ENCODE results near the gene DNASE1. TPM values are rescaled to one million over a fixed set of nuclear protein-coding genes. Genes with fewer than 3 reads are reported as not detected.

Gene DNASE1
- total RNA-seq, 1 experiment from 2014 or later = 63.3 TPM

GRCh38 chr16:3609895-3610697 is 44.4 kb upstream of the DNASE1 start:
- Histone ChIP-seq H4K20me1 (ENCODE audit: insufficient read depth) (no peaks in the 10 kb centered on the region), H3K4me2 (peak overlapping the region; percentile 87), H3K4me1 (replicated peaks; ENCODE audit: insufficient read depth) (peaks cover 13% of the 10 kb centered on the region), H3K79me2 (ENCODE audit: low read depth) (peaks cover 40% of the 10 kb centered on the region), H3K9me2 (ENCODE audit: insufficient read depth) (no peaks in the 10 kb centered on the region), H3K27ac (no peak overlapping the region), H3K9me3 (ENCODE audit: insufficient read depth, low read depth) (no peaks in the 10 kb centered on the region), H3K4me3 (peak overlapping the region; percentile 95; the same call in 1 of the 2 replicates), H3K27me3 (ENCODE audit: insufficient read depth, low read depth) (no peaks in the 10 kb centered on the region), H3K36me3 (ENCODE audit: low read depth) (no peaks in the 10 kb centered on the region), H2AFZ (no peak overlapping the region; the same call in 1 of the 2 replicates), H3F3A (ENCODE audit: insufficient read depth, low read depth) (peaks cover 6% of the 10 kb centered on the region; the same call in 1 of the 2 replicates)
- intact Hi-C loops (cut with micrococcal nuclease; ENCODE audit: unreplicated experiment) = loop anchor here (2.0 kb wide), 1 partner anchor 37 kb away; no protein-coding TSS in a partner anchor
- BruUV-seq (replicated peaks) = TSS peak; percentile 60
- ChIA-PET CTCF (no interaction called here), POLR2A (ENCODE audit: unreplicated experiment) (no interaction called here)
- DNase-seq = no peak
- TF ChIP-seq EZH2 (IDR thresholded peaks at IDR 0.05; ENCODE audit: low read depth) = no peak
- TF ChIP-seq, protein P1, sequence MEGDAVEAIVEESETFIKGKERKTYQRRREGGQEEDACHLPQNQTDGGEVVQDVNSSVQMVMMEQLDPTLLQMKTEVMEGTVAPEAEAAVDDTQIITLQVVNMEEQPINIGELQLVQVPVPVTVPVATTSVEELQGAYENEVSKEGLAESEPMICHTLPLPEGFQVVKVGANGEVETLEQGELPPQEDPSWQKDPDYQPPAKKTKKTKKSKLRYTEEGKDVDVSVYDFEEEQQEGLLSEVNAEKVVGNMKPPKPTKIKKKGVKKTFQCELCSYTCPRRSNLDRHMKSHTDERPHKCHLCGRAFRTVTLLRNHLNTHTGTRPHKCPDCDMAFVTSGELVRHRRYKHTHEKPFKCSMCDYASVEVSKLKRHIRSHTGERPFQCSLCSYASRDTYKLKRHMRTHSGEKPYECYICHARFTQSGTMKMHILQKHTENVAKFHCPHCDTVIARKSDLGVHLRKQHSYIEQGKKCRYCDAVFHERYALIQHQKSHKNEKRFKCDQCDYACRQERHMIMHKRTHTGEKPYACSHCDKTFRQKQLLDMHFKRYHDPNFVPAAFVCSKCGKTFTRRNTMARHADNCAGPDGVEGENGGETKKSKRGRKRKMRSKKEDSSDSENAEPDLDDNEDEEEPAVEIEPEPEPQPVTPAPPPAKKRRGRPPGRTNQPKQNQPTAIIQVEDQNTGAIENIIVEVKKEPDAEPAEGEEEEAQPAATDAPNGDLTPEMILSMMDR (conservative IDR thresholded peaks at IDR 0.05) = no peak

GRCh38 chr16:3610698-3611145 is 43.8 kb upstream of the DNASE1 start:
- Histone ChIP-seq H2AFZ (peak overlapping the region; percentile 99), H3K4me3 (peak overlapping the region; percentile 95), H3K27ac (no peak overlapping the region), H3K9me2 (ENCODE audit: insufficient read depth) (no peaks in the 10 kb centered on the region), H3K27me3 (ENCODE audit: insufficient read depth, low read depth) (no peaks in the 10 kb centered on the region), H3K4me1 (replicated peaks; ENCODE audit: insufficient read depth) (peaks cover 13% of the 10 kb centered on the region), H3K9me3 (ENCODE audit: insufficient read depth, low read depth) (no peaks in the 10 kb centered on the region), H4K20me1 (ENCODE audit: insufficient read depth) (no peaks in the 10 kb centered on the region), H3K36me3 (ENCODE audit: low read depth) (0 out of 2 replicates have a peak, but pooled peaks cover 2% of the 10 kb centered on the region), H3K4me2 (peak overlapping the region; percentile 87), H3K79me2 (ENCODE audit: low read depth) (peaks cover 46% of the 10 kb centered on the region), H3F3A (ENCODE audit: insufficient read depth, low read depth) (peaks cover 6% of the 10 kb centered on the region; the same call in 1 of the 2 replicates)
- no TSS peak for BruUV-seq (replicated peaks)
- POLR2A ChIA-PET (ENCODE audit: unreplicated experiment) = no interaction called here
- intact Hi-C loops (cut with micrococcal nuclease; ENCODE audit: unreplicated experiment) = loop anchor here (2.0 kb wide), 1 partner anchor 36 kb away; no protein-coding TSS in a partner anchor
- CTCF ChIA-PET = no interaction called here
- no peak for TF ChIP-seq EZH2 (IDR thresholded peaks at IDR 0.05; ENCODE audit: low read depth)
- TF ChIP-seq, protein P1 (conservative IDR thresholded peaks at IDR 0.05) = no peak
- no peak for DNase-seq

GRCh38 chr16:3611146-3611975 is 43.1 kb upstream of the DNASE1 start, which contains the start of gene SLX4:
Gene SLX4 (minus strand): TSS chr16:3611606. CDS start chr16:3608964, 2,642 bp downstream.
- Histone ChIP-seq H3K79me2 (ENCODE audit: low read depth) (peaks cover 52% of the 10 kb centered on the region), H2AFZ (peak within 1 kb of the TSS; percentile 99), H3K4me1 (replicated peaks; ENCODE audit: insufficient read depth) (peaks cover 13% of the 10 kb centered on the region), H3K36me3 (ENCODE audit: low read depth) (0 out of 2 replicates have a peak, but pooled peaks cover 3% of the 10 kb centered on the region), H3K27ac (peak within 1 kb of the TSS; percentile 19; the same call in 1 of the 2 replicates), H3F3A (ENCODE audit: insufficient read depth, low read depth) (peaks cover 4% of the 10 kb centered on the region; the same call in 1 of the 2 replicates), H3K27me3 (ENCODE audit: insufficient read depth, low read depth) (no peaks in the 10 kb centered on the region), H3K9me3 (ENCODE audit: insufficient read depth, low read depth) (no peaks in the 10 kb centered on the region), H4K20me1 (ENCODE audit: insufficient read depth) (no peaks in the 10 kb centered on the region), H3K4me3 (peak within 1 kb of the TSS; percentile 95), H3K4me2 (peak within 1 kb of the TSS; percentile 87), H3K9me2 (ENCODE audit: insufficient read depth) (no peaks in the 10 kb centered on the region)
- intact Hi-C loops (cut with micrococcal nuclease; ENCODE audit: unreplicated experiment) = loop anchor here (2.0 kb wide), 1 partner anchor 35 kb away; no protein-coding TSS in a partner anchor
- TF ChIP-seq, protein P1 (conservative IDR thresholded peaks at IDR 0.05) = no peak
- no peak for TF ChIP-seq EZH2 (IDR thresholded peaks at IDR 0.05; ENCODE audit: low read depth)
- CTCF ChIA-PET = interaction anchor here (0.6 to 1.2 kb wide), 3 partner anchors 31 to 566 kb away, joined by 3 to 4 read pairs (median 4); no protein-coding TSS in a partner anchor
- POLR2A ChIA-PET (ENCODE audit: unreplicated experiment) = interaction anchor here (0.6 kb wide), 1 partner anchor 31 kb away, joined by 4 read pairs; no protein-coding TSS in a partner anchor
- no TSS peak for BruUV-seq (replicated peaks)
- DNase-seq = peak; percentile 68 to 96
